Measurements from ENCODE around the gene RTBDN.

RTBDN gene

DNA sequence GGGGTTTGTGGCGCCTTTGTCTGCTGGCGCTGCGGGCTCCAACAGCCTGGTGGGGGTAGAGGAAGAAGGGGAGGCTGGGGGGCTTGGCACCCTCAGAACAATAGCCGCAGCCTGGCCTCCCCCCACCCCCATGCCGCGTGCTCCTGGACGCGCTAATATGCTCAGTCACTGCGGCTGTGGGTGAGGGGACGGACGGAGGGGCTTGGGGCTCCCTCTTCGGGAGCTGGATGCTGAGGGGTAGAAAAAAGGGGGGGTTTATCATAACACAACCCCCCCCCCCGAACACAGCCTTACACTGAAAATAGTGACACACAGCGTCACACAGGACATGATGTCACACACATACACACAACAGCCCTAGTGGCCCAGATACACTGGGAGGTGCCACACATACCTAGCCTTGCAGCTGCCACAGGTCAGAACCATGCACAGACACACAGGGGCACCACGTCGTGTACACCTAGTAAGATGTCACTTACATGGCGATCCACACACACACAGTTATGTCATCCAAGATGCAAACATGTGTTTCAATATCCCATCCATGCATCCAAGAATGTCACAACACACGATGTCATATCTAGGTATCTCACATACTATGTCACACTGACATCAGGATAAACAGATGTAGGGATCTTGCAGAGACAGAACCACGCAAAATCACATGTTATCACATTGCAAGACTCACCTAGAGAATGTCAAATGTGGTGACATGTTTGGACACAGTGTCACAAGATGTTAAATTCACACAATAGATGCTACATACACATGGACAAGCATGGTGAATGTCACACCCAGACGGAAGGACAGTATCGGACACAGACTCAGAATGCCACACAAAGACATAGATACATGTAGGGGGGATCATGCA is 4.7 kb upstream of the RTBDN start:
- Histone ChIP-seq H3K9me3 (ENCODE audit: severe bottlenecking) (no peaks in the 10 kb centered on the region), H3K36me3 (peaks cover 31% of the 10 kb centered on the region), H3K27ac (peak overlapping the region; percentile 69), H3K4me3 (ENCODE audit: low read depth, low read length) (peak overlapping the region; percentile 88), H3K27me3 (ENCODE audit: insufficient read depth, low read depth, severe bottlenecking) (no peaks in the 10 kb centered on the region)
- no peak for DNase-seq
- TF ChIP-seq, protein P1, sequence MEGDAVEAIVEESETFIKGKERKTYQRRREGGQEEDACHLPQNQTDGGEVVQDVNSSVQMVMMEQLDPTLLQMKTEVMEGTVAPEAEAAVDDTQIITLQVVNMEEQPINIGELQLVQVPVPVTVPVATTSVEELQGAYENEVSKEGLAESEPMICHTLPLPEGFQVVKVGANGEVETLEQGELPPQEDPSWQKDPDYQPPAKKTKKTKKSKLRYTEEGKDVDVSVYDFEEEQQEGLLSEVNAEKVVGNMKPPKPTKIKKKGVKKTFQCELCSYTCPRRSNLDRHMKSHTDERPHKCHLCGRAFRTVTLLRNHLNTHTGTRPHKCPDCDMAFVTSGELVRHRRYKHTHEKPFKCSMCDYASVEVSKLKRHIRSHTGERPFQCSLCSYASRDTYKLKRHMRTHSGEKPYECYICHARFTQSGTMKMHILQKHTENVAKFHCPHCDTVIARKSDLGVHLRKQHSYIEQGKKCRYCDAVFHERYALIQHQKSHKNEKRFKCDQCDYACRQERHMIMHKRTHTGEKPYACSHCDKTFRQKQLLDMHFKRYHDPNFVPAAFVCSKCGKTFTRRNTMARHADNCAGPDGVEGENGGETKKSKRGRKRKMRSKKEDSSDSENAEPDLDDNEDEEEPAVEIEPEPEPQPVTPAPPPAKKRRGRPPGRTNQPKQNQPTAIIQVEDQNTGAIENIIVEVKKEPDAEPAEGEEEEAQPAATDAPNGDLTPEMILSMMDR (IDR thresholded peaks at IDR 0.05; ENCODE audit: low read depth, low read length) = no peak

DNA sequence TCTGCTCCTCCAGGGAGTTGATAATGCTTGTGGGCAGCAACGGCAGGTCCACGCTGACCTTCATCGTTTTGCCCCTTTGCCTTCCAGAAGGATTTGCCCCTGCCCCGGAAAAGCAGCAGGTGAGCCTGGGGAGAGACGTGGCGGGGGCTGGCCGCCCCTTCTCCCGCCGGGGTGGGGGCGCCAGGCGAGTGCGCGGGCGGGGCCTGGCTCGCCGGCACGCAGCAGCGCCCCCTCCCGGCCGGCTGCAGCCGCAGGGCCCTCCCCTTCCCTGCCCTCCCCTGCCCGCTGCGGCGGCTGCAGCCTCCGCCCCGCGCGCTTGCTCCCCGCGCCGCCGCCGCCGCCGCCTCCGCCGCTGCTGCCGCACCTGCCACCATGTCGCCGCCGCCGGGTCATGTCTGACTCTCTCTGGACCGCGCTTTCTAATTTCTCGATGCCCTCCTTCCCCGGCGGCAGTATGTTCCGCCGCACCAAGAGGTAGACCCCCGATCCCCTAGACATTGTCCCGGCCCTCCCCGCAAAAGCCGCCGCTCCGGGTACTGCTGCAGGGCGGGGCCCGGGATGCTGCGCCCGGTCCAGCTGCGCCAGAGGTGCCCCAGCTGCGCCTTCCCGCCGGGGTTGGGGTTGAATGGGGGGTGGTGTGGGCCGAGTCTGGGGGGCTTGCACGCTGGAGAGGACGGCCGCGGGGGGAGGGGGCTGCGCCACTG is 4.0 kb upstream of the RTBDN start, which contains the start of gene MAST1:
MAST1 (plus strand) TSS at position 334 of the 704 bp plus-strand sequence; CDS start at position 392, 58 bp downstream.
- peak within 1 kb of the TSS; percentile 88 for H3K4me3 ChIP-seq (ENCODE audit: low read depth, low read length)
- peaks cover 23% of the 10 kb centered on the region for H3K36me3 ChIP-seq
- H3K27ac ChIP-seq = peak within 1 kb of the TSS; percentile 69
- H3K27me3 ChIP-seq (ENCODE audit: insufficient read depth, low read depth, severe bottlenecking) = no peaks in the 10 kb centered on the region
- no peaks in the 10 kb centered on the region for H3K9me3 ChIP-seq (ENCODE audit: severe bottlenecking)
- TF ChIP-seq, protein P1 (IDR thresholded peaks at IDR 0.05; ENCODE audit: low read depth, low read length) = peak; percentile 75
- peak; percentile 65 for DNase-seq

DNA sequence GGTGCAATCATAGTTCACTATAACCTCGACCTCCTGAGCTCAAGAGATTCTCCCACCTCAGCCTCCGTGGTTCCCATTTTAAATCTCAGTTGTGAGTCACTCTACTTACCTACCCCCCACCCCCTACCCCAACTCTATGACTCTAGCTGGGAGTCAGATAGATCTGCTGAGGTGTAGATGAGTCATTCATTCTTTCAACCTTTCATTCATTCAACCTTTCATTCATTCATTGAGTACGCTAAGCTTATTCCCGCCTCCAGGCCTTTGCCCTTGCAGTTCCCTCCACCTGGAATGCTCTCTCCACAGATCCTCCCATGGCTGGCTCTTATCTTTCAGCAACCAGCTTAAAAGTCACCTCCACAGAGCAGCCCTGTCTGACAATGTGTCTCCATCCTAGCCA is 2.8 kb upstream of the RTBDN start:
- H3K27ac ChIP-seq = no peak overlapping the region
- TF ChIP-seq, protein P1 (IDR thresholded peaks at IDR 0.05; ENCODE audit: low read depth, low read length) = no peak
- no peaks in the 10 kb centered on the region for H3K27me3 ChIP-seq (ENCODE audit: insufficient read depth, low read depth, severe bottlenecking)
- no peak for DNase-seq
- H3K4me3 ChIP-seq (ENCODE audit: low read depth, low read length) = no peak overlapping the region
- H3K36me3 ChIP-seq = peaks cover 21% of the 10 kb centered on the region
- no peaks in the 10 kb centered on the region for H3K9me3 ChIP-seq (ENCODE audit: severe bottlenecking)

DNA sequence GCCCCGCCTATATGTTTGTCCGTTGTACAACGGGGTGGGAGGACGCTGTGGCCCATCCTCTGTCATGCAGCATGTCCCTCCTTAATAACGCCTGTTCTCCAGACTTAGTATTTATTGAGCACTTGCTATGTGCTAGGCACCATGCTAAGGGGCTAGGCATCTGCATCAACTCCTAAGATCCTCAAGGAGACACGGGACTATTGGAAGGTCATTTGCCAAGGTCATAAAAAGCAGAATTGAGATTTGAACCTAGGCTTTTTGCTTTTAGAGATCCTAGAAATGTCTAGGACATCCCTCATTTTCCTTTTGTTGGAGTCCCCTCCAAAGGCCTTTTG is 2.1 kb upstream of the RTBDN start:
- H3K27me3 ChIP-seq (ENCODE audit: insufficient read depth, low read depth, severe bottlenecking) = no peaks in the 10 kb centered on the region
- TF ChIP-seq, protein P1 (IDR thresholded peaks at IDR 0.05; ENCODE audit: low read depth, low read length) = no peak
- no peak overlapping the region for H3K27ac ChIP-seq
- DNase-seq = no peak
- H3K4me3 ChIP-seq (ENCODE audit: low read depth, low read length) = no peak overlapping the region
- H3K9me3 ChIP-seq (ENCODE audit: severe bottlenecking) = no peaks in the 10 kb centered on the region
- peaks cover 15% of the 10 kb centered on the region for H3K36me3 ChIP-seq

DNA sequence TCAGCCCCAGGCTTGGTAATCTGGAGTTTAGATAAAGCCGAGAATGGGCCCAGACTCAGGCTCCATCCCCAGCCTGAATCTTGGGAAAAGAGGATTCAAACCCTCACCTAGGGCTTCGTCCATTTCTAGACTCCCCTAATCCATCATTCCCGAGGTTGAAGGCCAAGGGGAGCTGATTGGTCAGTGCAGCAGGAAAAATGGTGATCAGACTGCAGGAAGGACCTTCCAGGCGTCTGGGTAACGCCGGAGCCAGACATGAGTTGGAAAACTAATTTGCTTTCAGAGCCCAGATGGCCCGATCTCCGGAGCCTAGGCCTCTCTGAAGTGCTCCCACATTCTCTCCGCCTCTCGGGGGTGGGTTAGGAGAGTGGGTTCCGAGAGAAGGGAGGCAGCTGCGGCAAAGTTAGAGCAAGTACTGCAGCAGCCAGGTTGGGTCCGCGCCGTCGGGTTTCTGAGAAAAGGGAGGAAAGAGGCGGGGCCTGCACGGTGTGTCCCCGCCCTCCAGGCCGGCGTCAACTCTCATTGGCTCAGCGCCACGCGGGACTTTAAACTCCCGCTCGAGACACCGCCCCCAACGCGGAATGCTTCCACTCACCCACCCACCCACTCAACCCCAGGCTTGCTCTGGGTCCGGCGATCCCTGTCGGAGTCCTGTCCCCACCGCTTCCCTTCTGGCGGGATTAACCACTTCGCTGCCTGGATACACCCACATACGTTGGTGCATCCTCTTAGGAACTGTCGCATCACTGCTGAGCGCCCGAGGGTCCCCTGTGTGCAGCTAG is 788 bp upstream of the RTBDN start:
- peak overlapping the region; percentile 95; the same call in 1 of the 2 replicates for H3K27ac ChIP-seq
- TF ChIP-seq, protein P1 (IDR thresholded peaks at IDR 0.05; ENCODE audit: low read depth, low read length) = no peak
- no peaks in the 10 kb centered on the region for H3K9me3 ChIP-seq (ENCODE audit: severe bottlenecking)
- DNase-seq = peak; percentile 53
- H3K27me3 ChIP-seq (ENCODE audit: insufficient read depth, low read depth, severe bottlenecking) = no peaks in the 10 kb centered on the region
- peak overlapping the region; percentile 85 for H3K4me3 ChIP-seq (ENCODE audit: low read depth, low read length)
- peaks cover 6% of the 10 kb centered on the region for H3K36me3 ChIP-seq
